SU-DHL-6 (cell line): ENCODE measurements around the gene ERMAP.

Experiments
- H2AFZ ChIP-seq: fragments of 200-600 bp; sonication (generic); 2 replicates; pipeline ENCODE4 v1.6.1; 2014; ENCODE audit warnings: low read depth, mild to moderate bottlenecking, moderate library complexity, mixed read lengths, antibody characterized with exemption, low read length; ENCODE audit not compliant: severe bottlenecking
- H3F3A ChIP-seq: fragments of 200-600 bp; shearing (Covaris generic); 2 replicates; pipeline ENCODE4 v1.6.0; 2016; ENCODE audit warnings: antibody characterized with exemption, mild to moderate bottlenecking; ENCODE audit not compliant: insufficient read depth
- H3K27ac ChIP-seq: fragments of 200-600 bp; sonication (generic); 2 replicates; pipeline ENCODE4 v1.5.1; 2016; ENCODE audit warnings: low read depth, mild to moderate bottlenecking, low read length, moderate library complexity, mixed read lengths
- H3K27me3 ChIP-seq: fragments of 200-600 bp; sonication (generic), shearing (Covaris generic); 2 replicates; pipeline ENCODE4 v1.6.0; 2014; ENCODE audit warnings: mild to moderate bottlenecking, low read length
- H3K36me3 ChIP-seq: fragments of 200-600 bp; sonication (generic); 2 replicates; pipeline ENCODE4 v1.6.1; 2014; ENCODE audit warnings: mild to moderate bottlenecking, low read length, mixed read lengths
- H3K4me2 ChIP-seq: fragments of 300-600, 200-600 bp; shearing (Covaris generic), sonication (generic); 2 replicates; pipeline ENCODE4 v1.6.0; 2014; ENCODE audit warnings: low read length, low read depth, mild to moderate bottlenecking; ENCODE audit not compliant: poor library complexity, severe bottlenecking
- H3K4me3 ChIP-seq: fragments of 200-600 bp; sonication (generic); 2 replicates; pipeline ENCODE4 v1.5.1; 2014; ENCODE audit warnings: antibody characterized with exemption, low read length, mild to moderate bottlenecking, mixed read lengths; ENCODE audit not compliant: insufficient read depth, poor library complexity, severe bottlenecking
- H3K79me2 ChIP-seq: fragments of 200-600 bp; sonication (generic); 2 replicates; pipeline ENCODE4 v1.6.1; 2014; ENCODE audit warnings: mild to moderate bottlenecking, low read length, moderate library complexity; ENCODE audit not compliant: insufficient read depth
- H3K9ac ChIP-seq: fragments of 200-600 bp; sonication (generic); 2 replicates; pipeline ENCODE4 v1.7.0; 2014; ENCODE audit warnings: mild to moderate bottlenecking, low read length
- H3K9me2 ChIP-seq: fragments of 200-600 bp; sonication (generic); replicated peaks from 2 replicates; pipeline ENCODE4 v1.6.1; 2014; ENCODE audit warnings: low read length; ENCODE audit not compliant: insufficient read depth
- H3K9me3 ChIP-seq: fragments of 200-600 bp; sonication (generic); 2 replicates; pipeline ENCODE4 v1.6.1; 2014; ENCODE audit warnings: low read length, mixed read lengths; ENCODE audit not compliant: insufficient read depth
- H4K20me1 ChIP-seq: fragments of 200-600 bp; sonication (generic); 2 replicates; pipeline ENCODE4 v1.6.1; 2014; ENCODE audit warnings: low read depth, mild to moderate bottlenecking, antibody characterized with exemption, low read length, moderate library complexity, mixed read lengths
- EZH2phosphoT487 ChIP-seq: fragments of 200-600 bp; sonication (generic), shearing (Covaris generic); conservative IDR thresholded peaks from 2 replicates; pipeline ENCODE4 v1.6.1; 2018; ENCODE audit warnings: mild to moderate bottlenecking, antibody characterized with exemption, low read length, moderate library complexity, mixed read lengths
- TF ChIP-seq, protein P1 (sequence below): fragments of 200-600 bp; sonication (generic); IDR thresholded peaks from one replicate; pipeline ENCODE4 v1.5.1; 2017; ENCODE audit warnings: antibody characterized with exemption, mild to moderate bottlenecking, low read length, moderate library complexity; ENCODE audit not compliant: insufficient read depth, poor library complexity, severe bottlenecking

Gene ERMAP

DNA sequence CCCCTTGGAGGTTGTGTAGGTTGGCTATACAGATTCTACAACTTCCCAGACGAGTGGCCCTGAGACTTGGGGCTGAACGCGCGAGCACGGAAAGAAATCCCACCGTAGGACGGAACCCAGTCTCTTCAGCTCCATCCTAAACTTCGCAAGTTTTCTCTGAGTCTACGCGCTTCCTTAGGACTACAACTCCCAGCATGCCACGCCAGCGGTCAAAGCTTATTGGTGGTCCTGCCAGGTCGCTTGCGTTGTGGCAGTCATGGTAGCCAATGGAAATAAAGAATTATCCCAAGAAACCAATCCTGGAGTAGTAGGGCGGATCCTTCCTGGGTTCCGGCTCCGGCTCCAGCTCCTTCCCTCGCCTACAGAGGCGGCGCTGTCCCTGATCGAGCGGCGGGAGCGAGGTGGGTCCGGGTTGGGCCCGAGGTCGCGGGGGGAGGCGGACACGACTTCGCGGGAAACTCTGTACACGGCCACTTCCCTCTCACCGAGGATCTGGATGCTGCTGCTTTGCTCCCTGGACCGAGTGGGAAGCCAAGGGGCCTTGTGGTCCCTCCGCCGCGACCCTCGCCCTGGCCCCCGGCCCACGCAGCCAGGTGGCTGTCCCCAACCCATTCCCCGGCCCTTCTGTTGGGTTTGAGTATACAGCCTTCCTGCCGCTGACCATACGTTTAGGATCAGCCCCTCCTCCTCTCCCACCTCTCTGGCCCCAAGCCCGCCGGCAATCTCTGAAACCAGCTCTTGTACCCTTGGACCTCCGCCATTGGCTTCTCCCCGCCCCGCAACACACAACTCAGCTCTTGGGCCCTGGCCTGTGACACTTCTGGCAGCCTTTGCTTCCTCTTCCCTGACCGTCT, 29.6 kb downstream of the ERMAP start, which contains the start of gene ZNF691:
ZNF691 (plus strand) TSS at position 357 of the 854 bp plus-strand sequence. CDS start 3,046 bp downstream, outside the sequence.
- Histone ChIP-seq H2AFZ (peak within 1 kb of the TSS; percentile 97), H3F3A (no peaks in the 10 kb centered on the region), H3K27me3 (no peaks in the 10 kb centered on the region), H3K4me2 (peak within 1 kb of the TSS; percentile 97), H3K9ac (peak within 1 kb of the TSS; percentile 87), H4K20me1 (no peaks in the 10 kb centered on the region), H3K4me3 (peak within 1 kb of the TSS; percentile 97), H3K27ac (peak within 1 kb of the TSS; percentile 41), H3K9me3 (no peaks in the 10 kb centered on the region), H3K79me2 (peaks cover 20% of the 10 kb centered on the region), H3K36me3 (no peaks in the 10 kb centered on the region; the same call in 1 of the 2 replicates), H3K9me2 (no peaks in the 10 kb centered on the region)
- TF ChIP-seq, protein P1, sequence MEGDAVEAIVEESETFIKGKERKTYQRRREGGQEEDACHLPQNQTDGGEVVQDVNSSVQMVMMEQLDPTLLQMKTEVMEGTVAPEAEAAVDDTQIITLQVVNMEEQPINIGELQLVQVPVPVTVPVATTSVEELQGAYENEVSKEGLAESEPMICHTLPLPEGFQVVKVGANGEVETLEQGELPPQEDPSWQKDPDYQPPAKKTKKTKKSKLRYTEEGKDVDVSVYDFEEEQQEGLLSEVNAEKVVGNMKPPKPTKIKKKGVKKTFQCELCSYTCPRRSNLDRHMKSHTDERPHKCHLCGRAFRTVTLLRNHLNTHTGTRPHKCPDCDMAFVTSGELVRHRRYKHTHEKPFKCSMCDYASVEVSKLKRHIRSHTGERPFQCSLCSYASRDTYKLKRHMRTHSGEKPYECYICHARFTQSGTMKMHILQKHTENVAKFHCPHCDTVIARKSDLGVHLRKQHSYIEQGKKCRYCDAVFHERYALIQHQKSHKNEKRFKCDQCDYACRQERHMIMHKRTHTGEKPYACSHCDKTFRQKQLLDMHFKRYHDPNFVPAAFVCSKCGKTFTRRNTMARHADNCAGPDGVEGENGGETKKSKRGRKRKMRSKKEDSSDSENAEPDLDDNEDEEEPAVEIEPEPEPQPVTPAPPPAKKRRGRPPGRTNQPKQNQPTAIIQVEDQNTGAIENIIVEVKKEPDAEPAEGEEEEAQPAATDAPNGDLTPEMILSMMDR, result no peak
- TF ChIP-seq EZH2phosphoT487, result no peak

DNA sequence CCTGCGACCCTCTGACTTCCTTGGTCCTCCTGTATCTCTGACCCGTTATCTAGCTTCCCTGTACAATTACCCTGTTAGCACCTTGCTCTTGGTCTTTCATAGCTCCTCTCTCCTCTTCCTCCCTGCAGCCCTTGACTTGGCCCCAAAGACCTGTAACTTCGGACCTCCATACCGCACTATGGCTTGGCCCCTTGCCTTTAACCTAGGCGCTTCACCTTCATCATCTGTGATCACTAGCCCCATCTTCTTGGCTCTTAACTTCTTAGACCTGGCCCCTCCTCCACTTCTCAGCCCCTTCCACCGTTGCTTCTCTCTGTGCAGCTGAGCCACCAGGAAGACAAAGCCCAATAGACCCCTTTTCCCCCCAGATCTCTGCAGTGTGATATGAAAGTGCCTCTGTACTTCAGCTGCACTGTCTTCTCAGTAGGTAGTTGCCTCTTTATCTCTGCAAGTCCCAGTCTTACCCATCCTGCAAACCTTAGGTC, 30.2 kb downstream of the ERMAP start:
- Histone ChIP-seq H3K4me2 (peak overlapping the region; percentile 75), H3K27ac (peak overlapping the region; percentile 41), H2AFZ (peak overlapping the region; percentile 17), H3K9me3 (no peaks in the 10 kb centered on the region), H3K9me2 (no peaks in the 10 kb centered on the region), H3F3A (no peaks in the 10 kb centered on the region), H3K9ac (peak overlapping the region; percentile 87), H4K20me1 (no peaks in the 10 kb centered on the region), H3K27me3 (no peaks in the 10 kb centered on the region), H3K4me3 (peak overlapping the region; percentile 97), H3K36me3 (no peaks in the 10 kb centered on the region; the same call in 1 of the 2 replicates), H3K79me2 (peaks cover 20% of the 10 kb centered on the region)
- TF ChIP-seq, protein P1, result no peak
- TF ChIP-seq EZH2phosphoT487, result no peak

DNA sequence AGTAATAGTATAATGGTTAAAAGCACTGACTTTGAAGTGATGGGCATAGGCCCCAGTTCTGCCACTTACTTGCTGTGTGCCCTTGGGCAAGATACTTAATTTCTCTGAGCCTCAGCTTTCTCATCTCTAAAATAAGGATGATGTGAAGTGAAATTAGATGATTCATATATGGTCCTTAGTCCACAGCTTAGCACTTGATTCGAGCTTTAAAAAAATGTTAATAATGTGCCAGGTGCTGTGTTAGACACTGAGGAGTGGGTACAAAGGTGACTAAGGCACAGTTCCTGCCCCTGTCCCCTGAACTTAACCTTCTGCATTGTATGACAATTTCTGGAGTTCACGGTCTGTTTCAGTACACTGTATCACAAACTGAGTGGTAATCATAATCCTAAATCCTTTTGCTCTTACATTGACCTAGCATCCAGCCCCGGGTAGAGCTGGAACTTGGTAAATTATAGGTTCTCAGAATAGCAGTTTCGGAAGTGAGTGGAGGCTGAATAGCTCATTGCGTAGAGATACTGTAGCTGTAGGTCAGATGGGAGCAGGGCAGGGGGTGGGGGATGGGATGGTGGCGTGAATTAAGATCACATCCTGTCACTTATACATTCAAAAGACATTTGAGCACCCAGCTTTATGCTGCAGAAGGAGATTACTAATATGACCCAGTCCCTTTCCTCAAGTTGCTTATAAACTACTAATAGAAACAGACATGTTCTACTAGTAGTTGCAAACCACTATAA, 31.0 kb downstream of the ERMAP start:
- peak overlapping the region; percentile 87 for H3K9ac ChIP-seq
- H3K4me3 ChIP-seq, result peak overlapping the region; percentile 97
- no peaks in the 10 kb centered on the region for H3K27me3 ChIP-seq

More for the DNA sequence above, 31.0 kb downstream of the ERMAP start:
- Histone ChIP-seq H3K4me2 (peak overlapping the region; percentile 75), H2AFZ (no peak overlapping the region), H3F3A (no peaks in the 10 kb centered on the region), H3K36me3 (no peaks in the 10 kb centered on the region; the same call in 1 of the 2 replicates), H4K20me1 (no peaks in the 10 kb centered on the region), H3K9me3 (no peaks in the 10 kb centered on the region), H3K79me2 (peaks cover 20% of the 10 kb centered on the region), H3K27ac (peak overlapping the region; percentile 41; the same call in 1 of the 2 replicates), H3K9me2 (no peaks in the 10 kb centered on the region)
- no peak for TF ChIP-seq EZH2phosphoT487
- TF ChIP-seq, protein P1, result no peak
